Activated CD8-positive, alpha-beta memory T cell treated with anti-CD3 and anti-CD28 coated beads, Interleukin-2, amount 50 U/mL, for 4 hours (primary cell): ENCODE measurements around the gene TUT1.
"Not testable (repeated sequence)": the region's sequence is repeated elsewhere in the genome, so short reads cannot be mapped to it uniquely, and the experiment has no call there.

ENCODE experiments used
- DNase-seq: peaks from one replicate; pipeline ENCODE4 v3.0.0-alpha.2; 2020

TUT1 gene

DNA sequence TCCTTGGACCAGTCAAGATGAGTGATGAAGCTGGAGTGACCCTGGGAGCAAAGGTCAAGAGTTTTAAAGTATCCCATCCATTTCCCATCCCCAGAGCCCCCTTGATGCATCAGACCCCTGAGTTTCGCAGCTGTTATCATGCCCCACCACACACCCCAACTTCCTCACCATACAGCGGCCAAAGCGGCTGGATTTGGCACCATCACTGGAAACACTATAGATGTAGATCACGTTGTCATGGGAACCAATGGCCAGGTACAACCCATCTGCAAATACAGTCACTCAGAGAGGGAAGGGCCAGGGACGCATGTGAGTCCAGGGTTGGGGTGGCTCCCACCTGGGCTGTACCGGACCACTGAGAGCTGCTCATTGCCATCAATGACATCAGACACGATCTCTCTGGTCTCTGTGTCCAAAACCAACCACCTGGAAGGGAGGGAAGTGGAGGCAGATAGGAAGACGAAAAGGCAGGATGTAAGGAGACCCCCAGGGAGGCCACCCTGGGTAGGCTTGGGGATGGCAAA is 12.5 kb upstream of the TUT1 start:
- DNase-seq, result no peak

- no peak for DNase-seq
Observed at GRCh38 chr11:62603072-62603408, 11.7 kb upstream of the TUT1 start.

DNA sequence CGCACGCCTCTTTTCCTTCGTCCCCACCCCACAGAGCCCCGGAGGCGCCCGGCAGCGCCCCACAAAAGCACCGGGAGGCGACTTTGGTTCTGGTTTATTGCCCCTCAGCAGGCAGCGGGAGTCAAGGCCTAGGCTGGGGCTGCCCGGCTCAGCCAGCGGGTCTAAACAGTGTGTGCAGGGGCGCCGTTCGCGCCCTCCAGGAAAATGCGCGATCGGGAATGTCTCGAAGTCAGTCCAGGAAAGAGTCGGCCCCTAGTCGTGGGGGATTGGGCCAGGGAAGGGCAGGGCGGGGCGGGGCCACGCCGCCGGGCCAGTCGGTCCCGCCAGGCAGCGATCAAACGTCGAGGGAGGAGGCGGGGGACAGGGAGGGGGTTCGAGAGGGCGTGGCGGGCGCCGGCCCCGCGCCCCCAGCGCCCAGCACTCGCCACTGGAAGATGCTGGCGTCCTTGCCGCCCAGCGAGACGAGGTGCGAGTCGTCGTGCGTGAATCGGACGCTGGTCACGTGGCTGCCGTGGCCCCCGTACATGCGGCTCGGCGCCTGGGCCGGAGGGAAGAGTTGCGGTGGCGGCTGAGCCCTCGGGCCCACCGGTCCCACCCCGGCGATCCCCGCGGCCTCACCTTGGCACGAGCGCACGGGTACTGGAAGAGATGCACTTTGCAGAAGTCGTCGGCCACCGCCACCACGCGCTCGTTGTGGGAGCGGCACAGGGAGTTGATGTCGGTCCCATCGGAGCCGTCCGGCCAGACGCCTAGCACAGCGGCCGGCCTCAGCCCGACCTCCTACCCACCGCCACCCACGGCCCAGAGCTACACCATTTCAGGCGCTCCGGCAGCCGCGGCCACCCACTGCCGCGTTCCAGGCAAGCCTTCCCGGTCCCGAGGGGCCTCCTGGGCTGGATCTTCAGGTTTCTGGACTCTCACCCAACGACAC is 11.1 kb upstream of the TUT1 start:
- DNase-seq, result no peak

DNA sequence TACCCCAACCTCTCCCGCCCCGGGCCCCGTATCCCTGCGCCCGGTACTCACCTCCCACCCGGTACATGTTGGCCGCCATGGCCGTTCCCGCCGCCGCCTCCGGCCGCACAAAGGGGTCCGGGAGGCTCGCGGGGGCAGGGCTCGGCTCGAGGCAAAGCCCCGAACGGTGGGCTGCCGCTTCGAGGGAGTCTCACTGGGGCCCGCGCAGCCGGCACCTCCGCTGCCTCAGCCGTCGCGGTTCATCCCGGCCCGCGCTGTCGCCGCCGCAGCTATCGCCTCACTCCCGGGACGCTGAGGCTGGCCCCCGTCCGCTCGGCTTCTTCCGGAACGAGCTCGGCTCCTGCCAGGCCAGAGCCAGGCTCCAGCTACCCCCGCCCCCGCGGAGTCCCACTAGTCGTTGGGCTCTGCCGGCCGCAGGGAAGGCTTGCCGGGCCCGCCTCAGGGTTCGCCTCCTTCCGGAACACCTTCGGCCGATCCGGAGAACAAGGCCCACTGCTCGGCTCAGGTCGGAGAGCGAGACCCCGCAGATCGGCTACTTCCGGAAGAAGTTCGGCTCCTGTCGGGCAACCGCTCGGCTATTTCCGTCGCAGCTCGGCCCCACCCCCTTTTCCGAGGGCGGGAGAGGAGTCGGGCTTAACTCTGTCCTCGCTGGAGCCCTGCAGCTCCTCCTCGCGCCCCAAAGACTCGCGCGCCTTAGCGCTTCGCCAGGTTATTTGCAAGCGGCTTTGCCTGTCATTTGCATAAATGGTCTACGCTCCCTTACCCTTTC is 10.2 kb upstream of the TUT1 start, which contains the start of gene MTA2:
TSS of gene MTA2 (minus strand) at position 494 of the 769 bp plus-strand sequence. CDS start at position 79, 415 bp downstream.
- peak; percentile 99 for DNase-seq

GRCh38 chr11:62601122-62601371 is 9.7 kb upstream of the TUT1 start:
- no peak for DNase-seq

DNA sequence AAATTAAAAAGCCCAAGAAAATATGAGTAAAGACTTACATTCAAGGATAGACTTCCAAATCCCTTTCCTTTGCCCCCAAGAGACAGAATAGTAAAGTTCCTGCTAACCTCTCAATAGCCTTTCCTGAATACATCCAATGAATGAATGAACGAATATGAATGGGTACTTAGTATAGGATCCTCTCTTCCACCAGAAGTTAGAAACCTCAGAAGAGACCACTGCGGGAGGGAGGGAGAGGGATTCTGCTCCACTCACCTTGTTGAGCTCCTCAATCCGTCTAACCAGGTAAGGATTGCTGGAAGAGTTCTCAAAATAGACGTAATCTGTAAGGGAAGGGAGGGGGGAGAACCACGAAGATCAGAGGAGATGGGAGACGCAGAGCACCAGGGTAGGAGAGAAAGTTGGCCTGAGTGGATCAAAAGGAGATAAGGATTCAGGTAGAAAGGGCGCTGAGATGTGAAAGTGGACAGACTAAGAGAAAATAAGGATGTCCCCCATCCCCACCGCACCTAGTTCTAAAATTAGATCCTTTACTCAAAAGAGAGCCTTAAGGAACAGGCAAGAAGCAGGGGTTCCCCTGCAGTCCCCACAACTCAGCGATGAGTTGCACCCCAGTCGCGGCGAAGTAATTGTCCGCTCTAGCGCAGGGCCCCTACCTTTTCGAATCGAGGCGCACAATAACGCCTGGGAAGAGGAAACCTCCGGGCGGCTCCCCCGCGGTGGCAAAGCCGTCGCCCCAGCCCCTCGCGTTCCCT is 9.2 kb upstream of the TUT1 start:
- DNase-seq, result no peak

GRCh38 chr11:62599901-62600300 is 8.6 kb upstream of the TUT1 start:
- DNase-seq, result no peak

GRCh38 chr11:62599069-62599696 is 7.9 kb upstream of the TUT1 start:
- DNase-seq, result peak; percentile 91

DNA sequence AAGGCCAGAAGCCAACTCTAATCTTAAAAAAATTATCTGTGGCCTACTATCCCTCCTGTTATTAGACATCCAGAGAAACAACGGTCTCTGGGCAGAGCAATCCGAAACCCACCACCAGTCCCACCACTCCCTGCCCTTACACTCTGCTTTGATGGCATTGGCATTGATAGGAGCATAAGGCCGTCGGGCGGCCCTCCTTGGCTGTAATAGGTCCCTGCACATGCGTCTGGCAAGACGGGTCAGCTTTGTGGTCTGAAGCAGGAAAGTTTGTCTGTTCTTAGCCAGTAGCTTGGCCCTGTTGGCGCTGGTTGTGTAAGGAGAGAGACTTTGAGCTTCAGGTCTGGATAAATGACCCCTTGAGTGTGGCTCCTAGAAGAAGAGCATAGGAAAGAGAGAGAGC is 3.8 kb upstream of the TUT1 start:
- DNase-seq, result no peak

GRCh38 chr11:62593434-62594044 is 2.2 kb upstream of the TUT1 start:
- peak; percentile 76 for DNase-seq

GRCh38 chr11:62592989-62593421 is 1.7 kb upstream of the TUT1 start:
- DNase-seq, result no peak

- no peak for DNase-seq
Observed at GRCh38 chr11:62592146-62592815, 958 bp upstream of the TUT1 start.

DNA sequence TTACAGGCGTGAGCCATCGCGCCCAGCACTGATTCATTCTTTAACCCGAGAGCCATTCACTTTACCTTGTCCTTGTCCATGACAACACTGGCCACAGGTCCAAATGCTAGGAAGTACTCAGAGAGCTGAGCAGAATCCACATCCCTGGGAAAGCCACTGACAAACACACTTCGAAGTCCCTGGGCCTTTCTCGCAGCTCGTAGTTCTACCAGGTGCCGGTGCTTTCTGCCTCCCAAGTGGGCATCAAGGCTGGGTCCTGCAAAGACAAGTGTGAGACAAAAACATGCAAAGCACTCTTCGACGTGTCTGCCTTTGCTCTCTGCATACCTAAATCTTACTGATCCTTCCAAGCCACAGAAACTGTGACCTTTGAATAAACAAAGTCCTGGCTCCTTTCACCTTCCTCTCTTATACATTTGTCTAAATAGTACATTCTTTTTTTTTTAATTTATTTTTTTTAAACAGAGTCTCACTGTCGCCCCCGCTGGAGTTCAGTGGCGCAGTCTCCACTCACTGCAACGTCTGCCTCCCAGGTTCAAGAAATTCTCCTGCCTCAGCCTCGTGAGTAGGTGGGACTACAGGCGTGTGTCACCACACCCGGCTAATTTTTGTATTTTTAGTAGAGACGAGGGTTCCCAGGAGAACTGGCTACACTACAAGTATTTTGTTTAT is 2.2 kb downstream of the TUT1 start:
- no peak for DNase-seq

GRCh38 chr11:62585356-62585755 is 6.0 kb downstream of the TUT1 start:
- DNase-seq, result not testable (repeated sequence)

- DNase-seq, result not testable (repeated sequence)
Observed at GRCh38 chr11:62581735-62582134, 9.6 kb downstream of the TUT1 start.

GRCh38 chr11:62580959-62581715 is 10.2 kb downstream of the TUT1 start:
- no peak for DNase-seq

- DNase-seq, result no peak
Observed at GRCh38 chr11:62579252-62579651, 12.1 kb downstream of the TUT1 start.

- no peak for DNase-seq
Observed at GRCh38 chr11:62578541-62578940, 12.8 kb downstream of the TUT1 start.

DNA sequence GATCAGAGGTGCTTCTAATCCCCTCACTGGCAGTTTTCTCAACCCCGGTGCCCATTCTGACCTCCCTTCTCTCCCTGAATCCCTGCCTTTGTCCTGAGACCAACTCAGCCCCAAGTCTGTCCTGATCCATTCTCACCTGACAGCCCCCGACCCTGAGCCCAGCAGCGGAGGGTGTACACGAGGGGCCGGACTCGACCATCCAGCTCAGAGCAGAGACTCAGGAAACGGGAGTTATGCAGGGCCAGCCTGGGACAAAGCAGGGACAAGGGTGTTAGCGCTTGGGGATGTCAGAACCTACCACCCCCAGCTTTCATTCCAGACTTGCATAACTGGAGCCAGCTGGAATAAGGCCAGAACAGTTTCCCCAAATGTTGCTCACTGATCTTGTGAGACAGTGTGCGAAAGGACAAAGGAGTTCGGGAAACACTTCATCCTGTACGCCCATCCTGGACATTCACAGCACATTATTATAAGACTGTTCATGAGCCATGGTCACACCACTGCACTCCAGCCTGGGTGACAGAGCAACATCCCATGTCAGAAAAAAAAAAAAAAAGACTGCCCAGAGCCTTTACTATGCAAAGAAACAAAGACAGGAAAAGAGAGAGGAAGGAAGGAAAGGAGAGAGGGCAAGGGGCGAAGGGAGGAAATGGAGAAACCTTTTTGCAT is 14.1 kb downstream of the TUT1 start:
- no peak for DNase-seq

DNA sequence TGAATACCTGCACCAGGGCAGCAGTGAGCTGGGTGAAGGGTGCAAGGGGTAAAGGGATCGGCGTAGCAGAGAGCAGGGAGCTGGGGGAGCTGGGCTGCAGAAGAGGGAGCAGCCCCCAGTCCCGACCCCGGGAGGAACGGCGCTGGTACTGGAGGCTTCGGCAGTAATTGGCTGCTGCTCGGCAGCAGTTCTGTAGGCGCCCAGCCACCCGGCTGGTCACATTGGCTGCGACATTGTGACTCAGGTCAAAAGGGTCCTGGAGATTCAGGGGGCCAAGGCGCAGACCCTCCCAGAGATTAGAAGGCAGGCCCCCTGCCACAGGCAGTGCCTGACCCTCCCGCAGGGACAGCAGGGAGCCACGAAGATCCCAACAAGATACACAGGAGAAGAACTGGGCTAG is 15.5 kb downstream of the TUT1 start:
- DNase-seq, result no peak
